ENCODE data around the gene HBB. TPM values are rescaled to one million over a fixed set of nuclear protein-coding genes. Genes with fewer than 3 reads are reported as not detected.

The HBB gene
- polyA plus RNA-seq (2011; rRNA removed) (not detected in 2 replicates), polyA minus RNA-seq (2011; rRNA and poly(A)+ RNA removed) (not detected in 2 replicates)

GRCh38 chr11:5226732-5227310 lies at the start of gene HBB:
HBB (minus strand) TSS chr11:5227071; CDS start chr11:5227021, 50 bp downstream.
- no peak for TF ChIP-seq CTCF (IDR thresholded peaks at IDR 0.05; ENCODE audit: insufficient read depth, low read depth, low read length)
- no peak within 1 kb of the TSS for H3K4me3 ChIP-seq (ENCODE audit: low read depth, low read length)
- no peaks in the 10 kb centered on the region for H3K36me3 ChIP-seq (ENCODE audit: control insufficient read depth, insufficient read depth, low read length)
- CTCF ChIA-PET: interaction anchor here (0.6 kb wide), 1 partner anchor 105 kb away, joined by 3 read pairs; no protein-coding TSS in a partner anchor
- POLR2A ChIA-PET: no interaction called here
- DNase-seq (ENCODE audit: low read depth): no peak
- no peaks in the 10 kb centered on the region for H3K27me3 ChIP-seq (ENCODE audit: control insufficient read depth, insufficient read depth, low read length)

GRCh38 chr11:5275369-5276110 lies 48.7 kb upstream of the HBB start:
- DNase-seq (ENCODE audit: low read depth): no peak
- CTCF ChIA-PET: interaction anchor here (0.9 kb wide), 1 partner anchor 15 kb away, joined by 3 read pairs; no protein-coding TSS in a partner anchor
- Histone ChIP-seq H3K36me3 (ENCODE audit: control insufficient read depth, insufficient read depth, low read length) (no peaks in the 10 kb centered on the region), H3K27me3 (ENCODE audit: control insufficient read depth, insufficient read depth, low read length) (no peaks in the 10 kb centered on the region), H3K4me3 (ENCODE audit: low read depth, low read length) (no peak overlapping the region)
- TF ChIP-seq CTCF (IDR thresholded peaks at IDR 0.05; ENCODE audit: insufficient read depth, low read depth, low read length): no peak
- POLR2A ChIA-PET: no interaction called here

- Histone ChIP-seq H3K4me3 (ENCODE audit: low read depth, low read length) (no peak overlapping the region), H3K27me3 (ENCODE audit: control insufficient read depth, insufficient read depth, low read length) (no peaks in the 10 kb centered on the region), H3K36me3 (ENCODE audit: control insufficient read depth, insufficient read depth, low read length) (no peaks in the 10 kb centered on the region)
- POLR2A ChIA-PET: no interaction called here
- no peak for DNase-seq (ENCODE audit: low read depth)
- no peak for TF ChIP-seq CTCF (IDR thresholded peaks at IDR 0.05; ENCODE audit: insufficient read depth, low read depth, low read length)
- CTCF ChIA-PET: no interaction called here
These were observed 47.5 kb upstream of the HBB start for GRCh38 chr11:5274395-5274794.

GRCh38 chr11:5272395-5273017 lies 45.6 kb upstream of the HBB start:
- H3K27me3 ChIP-seq (ENCODE audit: control insufficient read depth, insufficient read depth, low read length): no peaks in the 10 kb centered on the region
- ChIA-PET POLR2A (no interaction called here), CTCF (no interaction called here)
- H3K4me3 ChIP-seq (ENCODE audit: low read depth, low read length): no peak overlapping the region
- no peak for TF ChIP-seq CTCF (IDR thresholded peaks at IDR 0.05; ENCODE audit: insufficient read depth, low read depth, low read length)
- no peaks in the 10 kb centered on the region for H3K36me3 ChIP-seq (ENCODE audit: control insufficient read depth, insufficient read depth, low read length)
- DNase-seq (ENCODE audit: low read depth): no peak

GRCh38 chr11:5269715-5270147 lies 42.9 kb upstream of the HBB start, which contains the start of gene HBE1:
HBE1 (minus strand) TSS chr11:5269945; CDS start chr11:5269890, 55 bp downstream.
- Histone ChIP-seq H3K27me3 (ENCODE audit: control insufficient read depth, insufficient read depth, low read length) (no peaks in the 10 kb centered on the region), H3K4me3 (ENCODE audit: low read depth, low read length) (no peak within 1 kb of the TSS), H3K36me3 (ENCODE audit: control insufficient read depth, insufficient read depth, low read length) (no peaks in the 10 kb centered on the region)
- no peak for TF ChIP-seq CTCF (IDR thresholded peaks at IDR 0.05; ENCODE audit: insufficient read depth, low read depth, low read length)
- ChIA-PET CTCF (no interaction called here), POLR2A (no interaction called here)
- no peak for DNase-seq (ENCODE audit: low read depth)

Data from BJ (cell line).